ENCODE measurements around the gene TMEM214. TPM values are rescaled to one million over a fixed set of nuclear protein-coding genes. Genes with fewer than 3 reads are reported as not detected.

TMEM214 gene
- total RNA-seq, 1 donor from 2014 or later, result 74.1 TPM

DNA sequence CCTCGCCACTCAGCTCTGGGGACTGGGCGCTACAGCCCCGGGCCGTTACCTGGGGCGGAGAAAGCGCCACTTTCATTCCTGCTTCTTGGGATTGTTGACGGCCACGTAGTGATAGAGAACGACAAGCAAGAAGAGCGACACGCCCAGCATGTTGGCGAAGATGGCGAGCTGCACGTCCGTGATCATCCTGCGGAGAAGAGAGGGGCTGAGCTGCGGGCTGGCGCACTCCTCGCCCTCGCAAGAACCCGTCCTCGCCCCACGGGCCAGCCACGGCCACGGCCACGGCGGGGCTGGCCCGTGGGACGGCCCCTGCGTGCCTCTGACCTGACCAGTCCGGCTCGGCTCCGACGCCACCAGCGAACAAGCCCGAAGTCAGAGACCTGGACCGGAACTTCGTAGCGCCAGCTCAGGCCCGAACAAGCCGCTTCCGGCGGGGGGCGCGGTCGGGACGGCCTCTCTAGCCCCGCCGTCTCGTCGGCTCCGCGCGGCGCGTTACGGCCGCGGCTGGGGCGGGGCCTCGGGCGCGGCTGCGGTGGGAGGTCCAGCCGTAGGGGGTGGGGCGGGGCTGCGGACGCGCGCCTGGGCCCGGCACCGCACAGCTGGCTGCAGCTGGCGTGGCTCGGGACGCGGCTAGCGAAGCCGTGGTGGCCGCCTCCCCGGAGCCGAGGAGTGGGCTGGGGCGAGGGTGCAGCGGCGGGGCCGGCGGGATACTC lies 38.7 kb downstream of the TMEM214 start, which contains the start of gene OST4:
Gene OST4, minus strand, starts transcription at position 378 of the 713 bp plus-strand sequence.
- intact Hi-C loops (cut with DNase I), result loop anchor here (1.0 to 10.0 kb wide), 4 partner anchors 10 to 307 kb away; partner anchors contain the start of genes KHK, SLC35F6 and TMEM214
- Histone ChIP-seq H3K36me3 (peaks cover 0 to 26% of the 10 kb centered on the region in 2 donors), H3K4me1 (peaks cover 11 to 50% of the 10 kb centered on the region in 2 donors), H3K27me3 (no peaks in the 10 kb centered on the region), H3K4me3 (peak within 1 kb of the TSS; percentile 81 to 91), H3K9me3 (no peaks in the 10 kb centered on the region), H3K27ac (peak within 1 kb of the TSS; percentile 94 to 97)
- TF ChIP-seq, protein P1, sequence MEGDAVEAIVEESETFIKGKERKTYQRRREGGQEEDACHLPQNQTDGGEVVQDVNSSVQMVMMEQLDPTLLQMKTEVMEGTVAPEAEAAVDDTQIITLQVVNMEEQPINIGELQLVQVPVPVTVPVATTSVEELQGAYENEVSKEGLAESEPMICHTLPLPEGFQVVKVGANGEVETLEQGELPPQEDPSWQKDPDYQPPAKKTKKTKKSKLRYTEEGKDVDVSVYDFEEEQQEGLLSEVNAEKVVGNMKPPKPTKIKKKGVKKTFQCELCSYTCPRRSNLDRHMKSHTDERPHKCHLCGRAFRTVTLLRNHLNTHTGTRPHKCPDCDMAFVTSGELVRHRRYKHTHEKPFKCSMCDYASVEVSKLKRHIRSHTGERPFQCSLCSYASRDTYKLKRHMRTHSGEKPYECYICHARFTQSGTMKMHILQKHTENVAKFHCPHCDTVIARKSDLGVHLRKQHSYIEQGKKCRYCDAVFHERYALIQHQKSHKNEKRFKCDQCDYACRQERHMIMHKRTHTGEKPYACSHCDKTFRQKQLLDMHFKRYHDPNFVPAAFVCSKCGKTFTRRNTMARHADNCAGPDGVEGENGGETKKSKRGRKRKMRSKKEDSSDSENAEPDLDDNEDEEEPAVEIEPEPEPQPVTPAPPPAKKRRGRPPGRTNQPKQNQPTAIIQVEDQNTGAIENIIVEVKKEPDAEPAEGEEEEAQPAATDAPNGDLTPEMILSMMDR (IDR thresholded peaks at IDR 0.05), result peak in 1 of 3 experiments; percentile 16
- peak; percentile 78 to 97 for DNase-seq (ENCODE audit: low spot score in 2 of 2)

DNA sequence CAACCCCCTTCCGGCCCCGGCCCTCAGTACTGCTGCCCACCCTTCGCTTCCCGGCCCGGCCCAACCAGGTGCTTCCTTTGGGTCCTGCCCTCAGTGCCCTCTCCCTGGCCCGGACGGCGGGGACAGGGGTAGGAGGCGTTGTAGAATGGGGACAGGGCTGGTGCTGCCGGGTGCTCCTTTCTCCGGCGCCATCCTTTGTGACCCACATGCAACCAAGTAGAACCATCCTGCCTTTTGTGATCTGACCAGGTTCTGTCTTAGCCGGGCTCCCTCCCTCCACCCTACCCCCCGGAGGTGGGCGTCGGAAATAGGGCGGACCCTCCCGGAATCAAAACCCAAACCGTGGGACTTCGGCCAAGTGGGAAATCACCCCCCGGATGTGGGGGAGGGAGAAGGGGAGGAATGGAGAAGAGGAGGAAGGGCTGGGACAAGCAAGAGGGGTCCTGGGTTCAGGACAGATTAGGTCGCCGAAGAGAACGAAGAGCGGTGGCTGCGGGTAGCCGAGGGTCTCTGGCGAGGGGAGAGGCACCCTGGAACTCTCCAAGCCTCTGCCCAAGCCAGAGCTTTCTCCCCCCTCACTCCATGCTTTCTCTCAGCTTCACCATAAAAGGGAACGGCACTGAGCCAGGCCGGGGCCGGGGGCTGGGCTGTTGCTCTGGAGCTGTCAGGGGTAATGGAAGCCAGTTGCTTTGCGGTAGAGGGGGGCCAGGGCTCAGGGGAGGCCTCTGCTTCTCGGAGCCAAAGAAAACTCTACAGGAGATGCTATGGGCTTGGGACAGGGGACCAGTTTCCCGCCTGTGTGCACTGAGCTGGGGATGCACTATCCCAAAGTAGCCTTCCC lies 39.4 kb downstream of the TMEM214 start:
- H3K4me1 ChIP-seq, result peaks cover 11 to 50% of the 10 kb centered on the region in 2 donors
- peak overlapping the region; percentile 89 to 97 for H3K27ac ChIP-seq
- H3K9me3 ChIP-seq, result no peaks in the 10 kb centered on the region
- H3K27me3 ChIP-seq, result no peaks in the 10 kb centered on the region
- intact Hi-C loops (cut with DNase I), result loop anchor here (1.0 to 10.0 kb wide), 5 partner anchors 9 to 307 kb away; partner anchors contain the start of genes KHK, SLC35F6 and TMEM214
- peak overlapping the region; percentile 81 to 91 for H3K4me3 ChIP-seq
- H3K36me3 ChIP-seq, result peaks cover 0 to 23% of the 10 kb centered on the region in 2 donors
- TF ChIP-seq, protein P1 (IDR thresholded peaks at IDR 0.05), result no peak
- peak in 1 of 2 donors; percentile 88 for DNase-seq (ENCODE audit: low spot score in 2 of 2)

DNA sequence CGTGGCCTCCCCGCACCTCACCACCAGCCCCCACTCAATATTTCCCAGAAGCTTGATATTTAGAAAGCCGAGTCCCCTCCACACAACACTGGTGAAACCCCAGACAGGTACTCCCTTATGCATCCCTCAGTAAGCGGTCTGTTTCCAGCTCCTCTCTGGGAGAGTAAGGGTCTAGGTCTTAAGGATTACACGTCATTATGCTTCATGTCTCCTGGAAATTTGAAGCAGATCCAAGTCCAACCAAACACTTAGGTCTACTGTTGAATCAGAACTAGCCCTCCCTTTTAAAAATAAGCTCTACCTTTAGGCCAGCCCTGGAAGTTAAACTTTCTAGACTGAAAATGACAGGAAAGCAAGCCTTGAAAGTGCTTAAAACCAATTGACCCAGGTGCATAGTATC lies 40.2 kb downstream of the TMEM214 start:
- Histone ChIP-seq H3K27me3 (no peaks in the 10 kb centered on the region), H3K4me3 (peak overlapping the region in 1 of 2 donors; percentile 81), H3K4me1 (peaks cover 11 to 53% of the 10 kb centered on the region in 2 donors), H3K36me3 (peaks cover 0 to 16% of the 10 kb centered on the region in 2 donors), H3K9me3 (no peaks in the 10 kb centered on the region), H3K27ac (peak overlapping the region; percentile 89 to 97)
- no peak for DNase-seq (ENCODE audit: low spot score in 2 of 2)
- TF ChIP-seq, protein P1 (IDR thresholded peaks at IDR 0.05), result no peak
- intact Hi-C loops (cut with DNase I), result loop anchor here (1.0 to 10.0 kb wide), 3 partner anchors 23 to 308 kb away; partner anchors contain the start of genes SLC35F6 and TMEM214

DNA sequence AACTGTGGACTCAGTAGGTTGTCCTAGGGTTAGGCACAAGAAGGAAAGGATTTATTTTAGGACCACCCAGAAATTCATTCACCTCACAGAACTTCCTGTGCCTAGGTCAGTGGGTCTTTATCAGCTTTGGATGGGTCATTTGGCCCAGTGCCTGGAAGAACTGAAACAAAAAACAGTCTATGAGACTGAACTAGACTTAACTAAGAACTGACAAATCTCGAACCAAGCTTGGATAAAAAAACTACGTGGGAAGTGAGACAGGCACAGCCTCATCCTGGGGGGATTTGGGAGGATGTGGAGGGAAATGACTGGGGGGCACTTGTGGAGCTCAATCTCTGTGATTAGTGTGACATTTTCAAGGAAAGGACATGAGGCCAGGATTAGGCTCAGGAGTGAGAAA lies 41.0 kb downstream of the TMEM214 start:
- Histone ChIP-seq H3K9me3 (no peaks in the 10 kb centered on the region), H3K4me3 (no peak overlapping the region), H3K36me3 (peaks cover 0 to 9% of the 10 kb centered on the region in 2 donors), H3K27ac (peak overlapping the region; percentile 89 to 97), H3K27me3 (no peaks in the 10 kb centered on the region), H3K4me1 (peaks cover 11 to 52% of the 10 kb centered on the region in 2 donors)
- TF ChIP-seq, protein P1 (IDR thresholded peaks at IDR 0.05), result no peak
- DNase-seq (ENCODE audit: low spot score in 2 of 2), result no peak
- intact Hi-C loops (cut with DNase I), result loop anchor here (5.0 to 10.0 kb wide), 2 partner anchors 41 to 309 kb away; partner anchors contain the start of genes SLC35F6 and TMEM214
